Subcutaneous adipose tissue (tissue), 4 donors: ENCODE measurements around the gene ADCY7. TPM values are rescaled to one million over a fixed set of nuclear protein-coding genes. Genes with fewer than 3 reads are reported as not detected.

Experiments used
- total RNA-seq, 4 donors: library from RNA; depleted of rRNA; stranded (reverse); fragments of >200 nt; gene quantifications; one replicate each; pipeline ENCODE4 v1.1.0, GENCODE V29; 2016
- TF ChIP-seq, protein P1 (sequence below): fragments of 450-650 bp; IDR thresholded peaks from one replicate; pipeline ENCODE4 v1.5.1; 2016; ENCODE audit warnings: low read depth, mild to moderate bottlenecking, control low read depth, antibody characterized with exemption, moderate library complexity

The ADCY7 gene
- total RNA-seq, 4 donors from 2014 or later, result 16.6 to 42.3 (median 29.1) TPM

- TF ChIP-seq, protein P1, sequence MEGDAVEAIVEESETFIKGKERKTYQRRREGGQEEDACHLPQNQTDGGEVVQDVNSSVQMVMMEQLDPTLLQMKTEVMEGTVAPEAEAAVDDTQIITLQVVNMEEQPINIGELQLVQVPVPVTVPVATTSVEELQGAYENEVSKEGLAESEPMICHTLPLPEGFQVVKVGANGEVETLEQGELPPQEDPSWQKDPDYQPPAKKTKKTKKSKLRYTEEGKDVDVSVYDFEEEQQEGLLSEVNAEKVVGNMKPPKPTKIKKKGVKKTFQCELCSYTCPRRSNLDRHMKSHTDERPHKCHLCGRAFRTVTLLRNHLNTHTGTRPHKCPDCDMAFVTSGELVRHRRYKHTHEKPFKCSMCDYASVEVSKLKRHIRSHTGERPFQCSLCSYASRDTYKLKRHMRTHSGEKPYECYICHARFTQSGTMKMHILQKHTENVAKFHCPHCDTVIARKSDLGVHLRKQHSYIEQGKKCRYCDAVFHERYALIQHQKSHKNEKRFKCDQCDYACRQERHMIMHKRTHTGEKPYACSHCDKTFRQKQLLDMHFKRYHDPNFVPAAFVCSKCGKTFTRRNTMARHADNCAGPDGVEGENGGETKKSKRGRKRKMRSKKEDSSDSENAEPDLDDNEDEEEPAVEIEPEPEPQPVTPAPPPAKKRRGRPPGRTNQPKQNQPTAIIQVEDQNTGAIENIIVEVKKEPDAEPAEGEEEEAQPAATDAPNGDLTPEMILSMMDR, result no peak
Observed at GRCh38 chr16:50245417-50246298, 20.7 kb upstream of the ADCY7 start.

DNA sequence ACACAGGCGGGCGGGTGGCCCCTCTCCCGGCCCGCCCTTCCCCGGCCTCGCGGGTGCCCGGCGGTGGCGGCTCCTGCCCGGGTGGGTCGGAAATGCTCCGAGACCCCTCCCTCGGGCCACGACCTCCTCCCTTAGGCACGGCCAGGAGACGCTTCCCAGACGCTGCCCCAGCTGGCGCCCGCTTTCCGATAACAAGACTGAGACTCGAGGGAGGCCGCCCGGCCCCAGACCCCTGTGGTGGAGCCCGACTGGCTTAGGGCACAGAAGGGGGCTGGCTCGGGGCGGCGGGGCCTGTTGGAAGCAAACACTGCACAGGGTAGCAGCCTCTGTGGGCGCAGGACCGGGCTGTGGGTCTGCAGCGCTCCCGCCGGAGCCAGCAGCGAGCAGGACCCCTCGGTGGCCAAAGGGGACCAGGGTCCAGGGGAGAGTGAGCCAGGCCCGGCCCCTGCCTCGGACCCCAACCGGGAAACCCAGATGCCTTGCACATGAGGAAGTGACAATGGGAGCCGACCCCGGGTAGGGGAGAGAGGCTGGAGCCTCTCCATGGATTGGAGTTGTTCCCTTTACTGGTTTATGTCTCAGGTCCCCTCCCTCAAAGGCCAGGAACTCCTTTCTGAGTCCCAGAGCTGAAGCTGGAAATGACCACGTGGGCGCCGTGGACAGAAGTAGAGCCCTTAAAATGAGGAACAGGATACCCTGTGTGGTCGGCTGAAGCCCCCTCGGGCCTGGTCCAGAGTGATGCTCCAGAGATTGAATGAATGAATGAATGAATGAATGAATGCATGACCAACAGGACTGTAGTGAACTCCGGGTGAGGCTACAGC is 19.8 kb upstream of the ADCY7 start:
- TF ChIP-seq, protein P1, result no peak

- TF ChIP-seq, protein P1, result no peak
Observed at GRCh38 chr16:50247123-50247905, 19.0 kb upstream of the ADCY7 start.

GRCh38 chr16:50247906-50248608 is 18.3 kb upstream of the ADCY7 start:
- TF ChIP-seq, protein P1, result no peak

DNA sequence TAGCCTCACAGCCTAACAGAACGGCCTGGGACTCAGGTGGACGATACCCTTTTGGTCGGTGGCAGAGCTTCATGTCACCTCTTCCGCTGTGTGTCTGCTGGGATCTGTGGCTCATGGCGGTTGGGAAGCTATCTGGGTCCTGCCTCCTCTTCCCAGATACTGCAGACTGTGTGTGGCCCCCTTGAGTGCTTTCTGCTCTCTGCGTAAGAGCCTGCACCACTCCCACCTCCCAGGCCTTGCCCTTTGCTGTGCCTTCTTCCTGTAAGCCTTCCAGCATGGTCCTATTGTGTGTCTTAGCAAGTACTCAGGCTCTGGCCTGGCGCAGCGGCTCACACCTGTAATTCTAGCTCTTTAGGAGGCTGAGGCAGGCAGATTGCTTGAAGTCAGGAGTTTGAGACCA is 17.5 kb upstream of the ADCY7 start:
- TF ChIP-seq, protein P1, result no peak

- TF ChIP-seq, protein P1, result no peak
Observed at GRCh38 chr16:50251375-50252081, 14.8 kb upstream of the ADCY7 start.
